Uterus (tissue), 4 donors: ENCODE measurements around the gene SHPK. TPM values are rescaled to one million over a fixed set of nuclear protein-coding genes. Genes with fewer than 3 reads are reported as not detected.

Source experiments
- DNase-seq, 2 donors: peaks; one replicate each; pipeline ENCODE4 v3.0.0-alpha.2; 2019 to 2020
- H3K27ac ChIP-seq, 2 donors: fragments of 200-600 bp; sonication (generic); 1 replicate in 1 of 2; 2 replicates in 1 of 2; pipeline ENCODE4 v1.5.1; 2016 to 2018
- H3K27me3 ChIP-seq, 2 donors: fragments of 200-600 bp; sonication (generic); one replicate each; pipeline ENCODE4 v1.5.1; 2018 to 2019; ENCODE audit warnings: control low read depth in 1 of 2
- H3K36me3 ChIP-seq, 2 donors: fragments of 200-600 bp; sonication (generic); one replicate each; pipeline ENCODE4 v1.5.1; 2019; ENCODE audit warnings: control low read depth in 1 of 2
- H3K4me1 ChIP-seq, 2 donors: fragments of 200-600 bp; sonication (generic); one replicate each; pipeline ENCODE4 v1.5.1; 2018 to 2019; ENCODE audit warnings: control low read depth in 1 of 2
- H3K4me3 ChIP-seq, 2 donors: fragments of 200-600 bp; sonication (generic); 1 replicate in 1 of 2; 2 replicates in 1 of 2; pipeline ENCODE4 v1.5.1; 2018 to 2019; ENCODE audit warnings: mild to moderate bottlenecking in 1 of 2
- H3K9me3 ChIP-seq, 2 donors: fragments of 200-600 bp; sonication (generic); one replicate each; pipeline ENCODE4 v1.5.1; 2019; ENCODE audit warnings: control low read depth in 1 of 2
- POLR2A ChIP-seq, 2 donors: fragments of 450-650 bp; IDR thresholded peaks; one replicate each; pipeline ENCODE4 v1.6.1; 2016; ENCODE audit warnings: antibody characterized with exemption in 2 of 2, mild to moderate bottlenecking in 1 of 2, moderate library complexity in 1 of 2
- intact Hi-C: fragments of 100-400 bp; cut with DNase I; formaldehyde crosslinking; loops from one replicate; pipeline ENCODE4 v1.15.1; 2023; ENCODE audit warnings: low total_unique reads
- total RNA-seq, 4 donors: library from RNA; depleted of rRNA in 3 of 4; stranded (reverse); fragments of >200 nt in 3 of 4; gene quantifications; one replicate each; pipeline versions ENCODE4 v1.1.0 to v1.2.4, GENCODE V29; 2014 to 2023
- TF ChIP-seq, protein P1 (sequence below), 4 experiments: fragments of 200-600 bp in 2 of 4; fragments of 450-650 bp in 2 of 4; sonication (generic) in 2 of 4; IDR thresholded peaks; one replicate each; pipeline ENCODE4 v1.5.1; 2016 to 2019; ENCODE audit warnings: antibody characterized with exemption in 4 of 4, mild to moderate bottlenecking in 2 of 4, moderate library complexity in 1 of 4
- donor health status: DM: yes; HTN: yes; CAD: no.

The SHPK gene
- total RNA-seq, 4 donors from 2014 or later, result 0.26 to 24.4 (median 8.3) TPM

DNA sequence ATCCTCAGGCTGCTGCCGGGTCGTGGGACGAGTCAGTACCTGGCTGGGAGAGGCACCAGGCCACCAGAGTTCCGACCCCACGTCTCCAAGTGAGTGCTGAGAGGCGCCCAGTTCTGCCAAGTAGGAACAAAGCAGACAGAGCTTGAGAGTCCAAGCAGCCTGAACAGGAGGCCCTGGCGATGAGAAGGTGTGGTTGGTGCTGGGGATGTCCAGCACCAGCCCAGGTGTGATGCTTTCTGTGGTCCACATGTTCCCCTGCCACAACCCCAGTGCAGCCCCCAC, 21.5 kb upstream of the SHPK start:
- Histone ChIP-seq H3K27ac (peak overlapping the region in 1 of 2 donors; percentile 89), H3K27me3 (no peaks in the 10 kb centered on the region), H3K36me3 (no peaks in the 10 kb centered on the region), H3K4me1 (peaks cover 7 to 9% of the 10 kb centered on the region in 2 donors), H3K9me3 (no peaks in the 10 kb centered on the region), H3K4me3 (no peak overlapping the region)
- TF ChIP-seq, protein P1, sequence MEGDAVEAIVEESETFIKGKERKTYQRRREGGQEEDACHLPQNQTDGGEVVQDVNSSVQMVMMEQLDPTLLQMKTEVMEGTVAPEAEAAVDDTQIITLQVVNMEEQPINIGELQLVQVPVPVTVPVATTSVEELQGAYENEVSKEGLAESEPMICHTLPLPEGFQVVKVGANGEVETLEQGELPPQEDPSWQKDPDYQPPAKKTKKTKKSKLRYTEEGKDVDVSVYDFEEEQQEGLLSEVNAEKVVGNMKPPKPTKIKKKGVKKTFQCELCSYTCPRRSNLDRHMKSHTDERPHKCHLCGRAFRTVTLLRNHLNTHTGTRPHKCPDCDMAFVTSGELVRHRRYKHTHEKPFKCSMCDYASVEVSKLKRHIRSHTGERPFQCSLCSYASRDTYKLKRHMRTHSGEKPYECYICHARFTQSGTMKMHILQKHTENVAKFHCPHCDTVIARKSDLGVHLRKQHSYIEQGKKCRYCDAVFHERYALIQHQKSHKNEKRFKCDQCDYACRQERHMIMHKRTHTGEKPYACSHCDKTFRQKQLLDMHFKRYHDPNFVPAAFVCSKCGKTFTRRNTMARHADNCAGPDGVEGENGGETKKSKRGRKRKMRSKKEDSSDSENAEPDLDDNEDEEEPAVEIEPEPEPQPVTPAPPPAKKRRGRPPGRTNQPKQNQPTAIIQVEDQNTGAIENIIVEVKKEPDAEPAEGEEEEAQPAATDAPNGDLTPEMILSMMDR (IDR thresholded peaks at IDR 0.05), result no peak
- TF ChIP-seq POLR2A (IDR thresholded peaks at IDR 0.05), result no peak
- intact Hi-C loops, result no loop called here
- no peak for DNase-seq

DNA sequence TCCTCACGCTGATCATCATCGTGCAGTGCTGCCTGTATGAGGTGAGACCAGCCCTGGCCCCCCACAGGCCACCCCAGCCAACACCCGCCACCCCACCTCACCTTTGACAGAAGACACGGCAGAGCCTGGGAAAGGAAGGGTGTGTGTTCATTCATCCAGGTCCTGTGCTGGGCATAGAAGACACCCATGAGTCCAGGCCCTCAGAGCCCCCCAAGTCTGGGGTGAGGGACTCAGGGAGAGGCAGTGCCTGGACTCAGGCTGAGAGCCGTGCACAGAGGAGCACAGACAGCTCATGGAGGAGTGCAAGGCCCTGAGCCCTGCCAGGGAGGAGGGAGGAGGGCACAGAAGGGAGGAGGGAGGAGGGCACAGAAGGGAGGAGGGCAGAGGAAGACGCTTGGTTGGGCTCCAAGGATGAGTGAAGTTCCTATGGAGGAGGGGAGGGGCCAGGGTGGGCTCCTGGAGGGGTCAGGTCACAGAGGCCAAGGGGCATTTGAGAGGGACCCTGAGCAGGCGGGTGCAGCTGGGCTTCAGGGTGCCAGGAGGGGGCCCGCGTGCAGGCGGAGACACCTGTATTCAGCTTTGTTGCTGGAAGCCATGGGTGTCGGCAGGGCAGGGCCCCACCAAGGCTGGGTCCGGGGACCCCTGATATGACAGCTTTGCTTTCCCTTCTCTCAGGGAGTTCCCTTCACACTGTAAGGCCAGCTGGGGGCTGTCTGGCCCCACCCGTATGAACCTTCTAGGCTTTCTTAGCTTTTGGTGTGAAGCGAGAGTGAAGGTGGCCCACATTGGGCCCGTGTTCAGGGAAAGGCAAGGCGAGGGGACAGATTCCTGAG, 20.9 kb upstream of the SHPK start:
- Histone ChIP-seq H3K4me3 (no peak overlapping the region), H3K4me1 (peaks cover 7 to 9% of the 10 kb centered on the region in 2 donors), H3K27ac (peak overlapping the region in 1 of 2 donors; percentile 89), H3K36me3 (no peaks in the 10 kb centered on the region), H3K27me3 (no peaks in the 10 kb centered on the region), H3K9me3 (no peaks in the 10 kb centered on the region)
- intact Hi-C loops, result no loop called here
- no peak for TF ChIP-seq POLR2A (IDR thresholded peaks at IDR 0.05)
- TF ChIP-seq, protein P1 (IDR thresholded peaks at IDR 0.05), result no peak
- DNase-seq, result no peak

DNA sequence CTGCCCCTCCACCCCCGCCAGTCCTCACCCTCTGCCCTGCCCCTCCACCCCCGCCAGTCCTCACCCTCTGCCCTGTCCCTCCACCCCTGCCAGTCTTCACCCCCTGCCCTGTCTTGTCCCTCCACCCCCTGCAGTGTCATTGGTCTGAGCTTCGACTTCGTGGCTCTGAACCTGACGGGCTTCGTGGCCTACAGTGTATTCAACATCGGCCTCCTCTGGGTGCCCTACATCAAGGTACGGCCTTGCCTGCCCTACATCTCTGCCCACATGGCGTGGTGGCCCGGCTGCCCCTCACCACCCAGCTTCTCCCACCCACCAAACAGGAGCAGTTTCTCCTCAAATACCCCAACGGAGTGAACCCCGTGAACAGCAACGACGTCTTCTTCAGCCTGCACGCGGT, 20.3 kb upstream of the SHPK start:
- Histone ChIP-seq H3K4me1 (peaks cover 7 to 9% of the 10 kb centered on the region in 2 donors), H3K36me3 (no peaks in the 10 kb centered on the region), H3K9me3 (no peaks in the 10 kb centered on the region), H3K27me3 (no peaks in the 10 kb centered on the region), H3K4me3 (no peak overlapping the region), H3K27ac (no peak overlapping the region)
- no peak for TF ChIP-seq POLR2A (IDR thresholded peaks at IDR 0.05)
- intact Hi-C loops, result no loop called here
- DNase-seq, result no peak

DNA sequence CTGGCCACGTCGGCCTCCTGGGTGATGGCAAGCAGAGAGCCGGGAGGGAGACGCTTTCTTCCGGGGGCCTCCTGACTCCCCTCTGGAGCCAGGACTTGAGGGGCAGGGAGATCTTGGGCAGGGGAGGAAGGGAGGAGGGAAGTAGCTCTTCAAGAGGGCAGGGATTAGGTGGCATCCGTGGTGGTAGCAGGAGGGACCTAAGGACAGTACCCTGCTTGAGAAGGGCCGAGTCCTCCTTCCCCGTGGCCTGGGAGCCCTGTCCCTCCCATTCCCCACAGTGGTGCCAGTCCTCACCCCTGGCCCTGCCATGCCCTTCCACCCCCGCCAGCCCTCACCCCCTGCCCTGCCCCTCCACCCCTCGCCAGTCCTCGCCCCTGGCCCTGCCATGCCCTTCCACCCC, 19.7 kb upstream of the SHPK start:
- no peaks in the 10 kb centered on the region for H3K36me3 ChIP-seq
- peaks cover 7 to 9% of the 10 kb centered on the region in 2 donors for H3K4me1 ChIP-seq
- no peak overlapping the region for H3K4me3 ChIP-seq
- no peaks in the 10 kb centered on the region for H3K9me3 ChIP-seq
- intact Hi-C loops, result no loop called here
- no peak for TF ChIP-seq POLR2A (IDR thresholded peaks at IDR 0.05)
- TF ChIP-seq, protein P1 (IDR thresholded peaks at IDR 0.05), result no peak
- no peak for DNase-seq
- H3K27me3 ChIP-seq, result no peaks in the 10 kb centered on the region
- no peak overlapping the region for H3K27ac ChIP-seq

DNA sequence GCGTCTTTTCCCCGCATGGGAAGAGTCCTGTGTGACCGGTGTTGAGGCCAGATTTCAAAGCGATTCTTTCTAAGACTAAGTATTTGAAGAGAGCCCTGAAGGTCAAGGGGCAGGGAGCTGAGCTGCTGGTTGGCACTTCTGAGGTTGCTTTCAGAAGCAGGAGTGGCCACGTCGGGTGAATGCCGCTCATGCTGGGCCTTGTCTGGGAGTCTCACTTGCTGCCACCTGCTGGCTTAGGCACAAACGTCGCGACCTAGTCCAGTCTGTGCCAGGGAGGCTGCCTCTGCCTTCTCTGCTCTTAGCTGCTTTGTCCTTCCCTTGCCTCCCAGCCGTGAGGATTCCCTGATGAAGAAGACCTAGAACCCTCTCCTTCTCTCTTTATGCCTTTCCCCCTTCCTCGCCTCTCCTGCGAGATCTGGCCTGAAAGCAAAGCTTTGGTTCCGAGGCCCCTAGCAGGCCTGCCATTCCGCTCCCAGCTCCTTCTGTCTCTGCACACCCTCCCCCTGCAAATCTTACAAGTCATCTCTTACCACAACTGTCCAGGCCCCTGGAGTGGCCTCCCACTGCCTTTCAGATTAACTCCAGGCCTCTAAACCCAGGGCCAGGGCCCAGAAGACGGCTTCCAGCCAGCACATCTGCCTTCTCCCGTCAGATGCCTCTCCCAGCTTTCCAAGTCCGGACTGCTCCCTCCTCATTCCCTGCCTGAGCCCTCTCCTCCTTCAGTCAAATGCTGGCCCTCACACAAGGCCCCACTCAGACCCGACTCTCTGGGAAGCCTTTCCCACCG, 11.9 kb upstream of the SHPK start:
- Histone ChIP-seq H3K4me3 (no peak overlapping the region), H3K9me3 (no peaks in the 10 kb centered on the region), H3K36me3 (no peaks in the 10 kb centered on the region), H3K27me3 (no peaks in the 10 kb centered on the region), H3K27ac (no peak overlapping the region), H3K4me1 (no peaks in the 10 kb centered on the region)
- DNase-seq, result peak in 1 of 2 donors; percentile 38
- intact Hi-C loops, result no loop called here
- TF ChIP-seq, protein P1 (IDR thresholded peaks at IDR 0.05), result peak in 2 of 4 experiments; percentile 12 to 16
- no peak for TF ChIP-seq POLR2A (IDR thresholded peaks at IDR 0.05)
